Activated CD8-positive, alpha-beta memory T cell treated with anti-CD3 and anti-CD28 coated beads for 36 hours (primary cell): Measurements from ENCODE around the gene CIROP. TPM values are rescaled to one million over a fixed set of nuclear protein-coding genes. Genes with fewer than 3 reads are reported as not detected.
"Not testable (repeated sequence)": the region's sequence is repeated elsewhere in the genome, so short reads cannot be mapped to it uniquely, and the experiment has no call there.

Experiments
- CTCF ChIA-PET: fragments of 350-600 bp; sonication (Branson Sonifier 250); formaldehyde crosslinking; loops from one replicate; lab custom pipeline; 2021; ENCODE audit warnings: antibody characterized with exemption; lab: Charles Lee
- POLR2A ChIA-PET: fragments of 350-600 bp; sonication (Branson Sonifier 250); formaldehyde crosslinking; loops from one replicate; lab custom pipeline; 2021; ENCODE audit warnings: antibody characterized with exemption; lab: Charles Lee
- total RNA-seq, 2 experiments: library from RNA; stranded (reverse); gene quantifications; one replicate each; pipeline ENCODE4 v1.2.3, GENCODE V29; 2021

CIROP gene
- total RNA-seq, 2 experiments from 2014 or later = not detected

- ChIA-PET POLR2A (interaction anchor here (0.6 kb wide), 1 partner anchor 70 kb away, joined by 6 read pairs; no protein-coding TSS in a partner anchor), CTCF (interaction anchor here (1.7 to 2.9 kb wide), 3 partner anchors 50 to 261 kb away, joined by 7 to 15 read pairs (median 10); no protein-coding TSS in a partner anchor)
Observed at GRCh38 chr14:23118506-23119362, 13.9 kb upstream of the CIROP start, which contains the start of gene CEBPE. TSS of gene CEBPE (minus strand) at chr14:23119255. CDS start at chr14:23119091, 164 bp downstream.

GRCh38 chr14:23117371-23118020 lies 12.7 kb upstream of the CIROP start:
- ChIA-PET POLR2A (no interaction called here), CTCF (no interaction called here)

- ChIA-PET POLR2A (no interaction called here), CTCF (no interaction called here)
Observed at GRCh38 chr14:23115918-23116317, 11.1 kb upstream of the CIROP start.

GRCh38 chr14:23115039-23115731 lies 10.4 kb upstream of the CIROP start:
- ChIA-PET POLR2A (no interaction called here), CTCF (interaction anchor here (0.6 kb wide), 1 partner anchor 190 kb away, joined by 5 read pairs; no protein-coding TSS in a partner anchor)

GRCh38 chr14:23114669-23115038 lies 9.9 kb upstream of the CIROP start:
- CTCF ChIA-PET = no interaction called here

GRCh38 chr14:23114120-23114458 lies 9.3 kb upstream of the CIROP start:
- ChIA-PET POLR2A (no interaction called here), CTCF (no interaction called here)

More at GRCh38 chr14:23114669-23115038, 9.9 kb upstream of the CIROP start:
- POLR2A ChIA-PET = no interaction called here

- POLR2A ChIA-PET = interaction anchor here (0.5 kb wide), 1 partner anchor 22 kb away, joined by 3 read pairs; no protein-coding TSS in a partner anchor
- CTCF ChIA-PET = no interaction called here
Observed at GRCh38 chr14:23113431-23114119, 8.8 kb upstream of the CIROP start.

GRCh38 chr14:23112359-23113178 lies 7.8 kb upstream of the CIROP start:
- ChIA-PET POLR2A (no interaction called here), CTCF (interaction anchor here (0.7 to 2.2 kb wide), 6 partner anchors 8 to 214 kb away, joined by 3 to 7 read pairs (median 4); no protein-coding TSS in a partner anchor)

- ChIA-PET CTCF (interaction anchor here (2.2 to 3.3 kb wide), 4 partner anchors 10 to 42 kb away, joined by 5 to 14 read pairs (median 10); no protein-coding TSS in a partner anchor), POLR2A (no interaction called here)
Observed at GRCh38 chr14:23110579-23111365, 6.0 kb upstream of the CIROP start.

- POLR2A ChIA-PET = no interaction called here
- CTCF ChIA-PET = interaction anchor here (1.8 to 3.3 kb wide), 4 partner anchors 11 to 52 kb away, joined by 3 to 14 read pairs (median 10); no protein-coding TSS in a partner anchor
Observed at GRCh38 chr14:23109769-23110168, 5.0 kb upstream of the CIROP start.

- POLR2A ChIA-PET = not testable (repeated sequence)
Observed at GRCh38 chr14:23108169-23108568, 3.4 kb upstream of the CIROP start.

GRCh38 chr14:23107620-23108019 lies 2.8 kb upstream of the CIROP start:
- CTCF ChIA-PET = interaction anchor here (2.8 kb wide), 1 partner anchor 39 kb away, joined by 14 read pairs; no protein-coding TSS in a partner anchor
- POLR2A ChIA-PET = not testable (repeated sequence)

More at GRCh38 chr14:23108169-23108568, 3.4 kb upstream of the CIROP start:
- CTCF ChIA-PET = interaction anchor here (2.8 to 3.3 kb wide), 2 partner anchors 30 to 39 kb away, joined by 14 read pairs; no protein-coding TSS in a partner anchor

GRCh38 chr14:23106747-23107045 lies 1.9 kb upstream of the CIROP start:
- ChIA-PET POLR2A (no interaction called here), CTCF (interaction anchor here (1.7 kb wide), 1 partner anchor 14 kb away, joined by 6 read pairs; no protein-coding TSS in a partner anchor)

- ChIA-PET CTCF (interaction anchor here (1.7 kb wide), 1 partner anchor 15 kb away, joined by 6 read pairs; no protein-coding TSS in a partner anchor), POLR2A (no interaction called here)
Observed at GRCh38 chr14:23105348-23105824, 597 bp upstream of the CIROP start.

GRCh38 chr14:23104070-23104590 lies 659 bp downstream of the CIROP start:
- ChIA-PET POLR2A (no interaction called here), CTCF (interaction anchor here (0.8 kb wide), 1 partner anchor 17 kb away, joined by 3 read pairs; no protein-coding TSS in a partner anchor)

- ChIA-PET CTCF (no interaction called here), POLR2A (no interaction called here)
Observed at GRCh38 chr14:23103581-23103980, 1.2 kb downstream of the CIROP start.

- ChIA-PET POLR2A (no interaction called here), CTCF (no interaction called here)
Observed at GRCh38 chr14:23102801-23103200, 2.0 kb downstream of the CIROP start.
